C4-2B (cell line): ENCODE results near the gene FLII.

Experiments
- CTCF ChIP-seq: fragments of 450-650 bp; conservative IDR thresholded peaks from 2 replicates; pipeline ENCODE4 v1.5.1; 2017; ENCODE audit warnings: mild to moderate bottlenecking
- ZFX ChIP-seq: fragments of 450-650 bp; IDR thresholded peaks from 2 replicates; pipeline ENCODE4 v1.6.1; 2017

- TF ChIP-seq CTCF (no peak), ZFX (no peak)
Measured at GRCh38 chr17:18285296-18285695, 26.8 kb upstream of the FLII start.
